ENCODE measurements around the gene ERBB2. TPM values are rescaled to one million over a fixed set of nuclear protein-coding genes. Genes with fewer than 3 reads are reported as not detected.
"Not testable (repeated sequence)": the region's sequence is repeated elsewhere in the genome, so short reads cannot be mapped to it uniquely, and the experiment has no call there.

The ERBB2 gene
- polyA plus RNA-seq, 1 donor from 2014 or later: 0.79 TPM

DNA sequence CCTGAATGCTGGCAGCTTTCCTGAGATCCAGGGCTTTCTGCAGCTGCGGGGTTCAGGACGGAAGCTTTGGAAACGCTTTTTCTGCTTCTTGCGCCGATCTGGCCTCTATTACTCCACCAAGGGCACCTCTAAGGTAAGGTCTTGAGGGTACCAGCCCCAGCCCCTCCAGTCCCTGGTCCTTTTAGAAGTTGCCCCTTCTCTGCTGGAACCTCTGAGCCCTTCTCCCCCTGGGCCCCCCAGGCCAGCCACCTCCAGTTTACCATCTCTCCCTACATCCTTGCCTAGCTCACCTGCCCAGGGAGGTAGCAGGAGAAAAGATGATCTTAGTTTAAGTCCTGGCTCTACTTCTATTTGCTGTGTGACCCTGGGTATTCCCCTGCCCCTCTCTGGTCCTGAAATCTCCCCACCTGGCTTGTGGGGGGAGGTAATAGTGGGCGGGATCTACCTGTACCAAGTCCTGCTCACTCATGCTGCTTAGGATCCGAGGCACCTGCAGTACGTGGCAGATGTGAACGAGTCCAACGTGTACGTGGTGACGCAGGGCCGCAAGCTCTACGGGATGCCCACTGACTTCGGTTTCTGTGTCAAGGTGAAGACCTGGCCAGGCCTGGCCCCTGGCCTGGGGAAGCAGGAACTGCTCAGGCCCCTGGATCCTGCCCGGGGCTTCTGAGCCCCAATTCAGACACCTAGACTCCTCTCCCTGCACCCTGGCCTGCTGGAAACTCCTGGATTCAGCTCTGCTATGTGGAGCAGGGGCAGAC, 44.4 kb downstream of the ERBB2 start:
- H3K4me3 Mint-ChIP-seq: peak overlapping the region in 1 of 4 donors; percentile 5
- peak overlapping the region in 1 of 3 donors; percentile 31 for H3K27ac Mint-ChIP-seq
- peaks cover 5 to 7% (median 6%) of the 10 kb centered on the region in 3 donors for H3K4me1 Mint-ChIP-seq
- H3K9me3 Mint-ChIP-seq: no peaks in the 10 kb centered on the region
- H3K27me3 Mint-ChIP-seq: peaks cover 9% of the 10 kb centered on the region
- no peaks in the 10 kb centered on the region for H3K36me3 Mint-ChIP-seq

DNA sequence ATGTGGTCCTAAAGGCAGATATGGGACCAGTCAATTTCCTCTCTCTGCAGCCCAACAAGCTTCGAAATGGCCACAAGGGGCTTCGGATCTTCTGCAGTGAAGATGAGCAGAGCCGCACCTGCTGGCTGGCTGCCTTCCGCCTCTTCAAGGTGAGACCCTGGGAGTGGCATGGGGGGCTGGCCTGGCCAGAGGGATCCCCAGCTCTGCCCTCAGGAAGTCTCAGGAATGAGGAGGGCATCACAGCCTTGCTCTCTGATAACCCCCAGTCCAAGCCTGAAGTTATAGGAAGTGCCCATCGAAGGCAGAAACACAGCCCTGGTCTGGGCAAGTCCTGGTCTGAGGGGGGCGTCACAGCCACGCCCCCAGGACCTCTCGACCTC, 45.0 kb downstream of the ERBB2 start:
- Mint-ChIP-seq H3K27me3 (peaks cover 5% of the 10 kb centered on the region), H3K4me3 (no peak overlapping the region), H3K27ac (no peak overlapping the region), H3K4me1 (peaks cover 5 to 6% (median 5%) of the 10 kb centered on the region in 3 donors), H3K36me3 (no peaks in the 10 kb centered on the region), H3K9me3 (no peaks in the 10 kb centered on the region)

DNA sequence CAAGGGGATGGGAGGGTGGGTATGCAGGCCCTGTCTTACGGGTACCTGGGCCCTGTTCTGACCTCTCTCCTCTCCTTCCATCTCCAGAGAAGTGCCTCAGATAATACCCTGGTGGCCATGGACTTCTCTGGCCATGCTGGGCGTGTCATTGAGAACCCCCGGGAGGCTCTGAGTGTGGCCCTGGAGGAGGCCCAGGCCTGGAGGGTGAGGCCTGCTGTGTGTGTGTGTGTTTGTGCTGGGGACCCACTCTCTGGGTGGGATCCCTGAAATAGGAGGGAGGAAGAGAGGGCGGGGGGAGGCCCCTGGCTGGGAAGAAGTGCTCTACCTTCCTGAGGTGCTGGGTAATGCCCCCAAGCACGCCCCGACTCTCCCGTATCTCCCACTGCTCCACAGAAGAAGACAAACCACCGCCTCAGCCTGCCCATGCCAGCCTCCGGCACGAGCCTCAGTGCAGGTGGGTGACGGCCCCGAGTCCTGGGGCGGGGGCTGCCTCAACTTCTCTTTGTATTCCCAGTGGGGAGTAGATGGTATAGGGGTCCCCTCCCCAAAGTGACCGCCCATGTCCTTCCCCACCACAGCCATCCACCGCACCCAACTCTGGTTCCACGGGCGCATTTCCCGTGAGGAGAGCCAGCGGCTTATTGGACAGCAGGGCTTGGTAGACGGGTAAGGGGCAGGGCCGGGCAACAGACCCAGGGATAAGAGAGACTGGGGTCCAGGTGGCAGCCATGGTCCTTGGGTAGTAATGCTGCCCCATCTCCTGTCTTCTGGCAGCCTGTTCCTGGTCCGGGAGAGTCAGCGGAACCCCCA, 45.7 kb downstream of the ERBB2 start:
- no peaks in the 10 kb centered on the region for H3K36me3 Mint-ChIP-seq
- H3K4me3 Mint-ChIP-seq: no peak overlapping the region
- H3K4me1 Mint-ChIP-seq: peaks cover 0 to 6% (median 3%) of the 10 kb centered on the region in 3 donors
- H3K27me3 Mint-ChIP-seq: no peaks in the 10 kb centered on the region
- no peak overlapping the region for H3K27ac Mint-ChIP-seq
- no peaks in the 10 kb centered on the region for H3K9me3 Mint-ChIP-seq

DNA sequence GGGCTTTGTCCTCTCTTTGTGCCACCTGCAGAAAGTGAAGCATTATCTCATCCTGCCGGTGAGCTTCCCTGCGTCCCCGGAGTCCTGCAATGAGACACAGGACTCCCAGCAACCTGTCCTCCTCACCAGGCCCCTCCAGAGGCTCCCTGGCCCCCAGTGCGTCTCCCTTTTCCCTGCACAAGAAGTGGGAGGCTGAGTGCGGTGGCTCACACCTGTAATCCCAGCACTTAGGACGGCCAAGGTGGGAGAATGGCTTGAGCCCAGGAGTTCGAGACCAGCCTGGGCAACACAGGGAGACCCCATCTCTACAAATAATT, 46.2 kb downstream of the ERBB2 start:
- no peaks in the 10 kb centered on the region for H3K27me3 Mint-ChIP-seq
- no peak overlapping the region for H3K27ac Mint-ChIP-seq
- H3K9me3 Mint-ChIP-seq: no peaks in the 10 kb centered on the region
- H3K4me1 Mint-ChIP-seq: peaks cover 0 to 6% (median 0%) of the 10 kb centered on the region in 3 donors
- H3K36me3 Mint-ChIP-seq: no peaks in the 10 kb centered on the region
- no peak overlapping the region for H3K4me3 Mint-ChIP-seq

DNA sequence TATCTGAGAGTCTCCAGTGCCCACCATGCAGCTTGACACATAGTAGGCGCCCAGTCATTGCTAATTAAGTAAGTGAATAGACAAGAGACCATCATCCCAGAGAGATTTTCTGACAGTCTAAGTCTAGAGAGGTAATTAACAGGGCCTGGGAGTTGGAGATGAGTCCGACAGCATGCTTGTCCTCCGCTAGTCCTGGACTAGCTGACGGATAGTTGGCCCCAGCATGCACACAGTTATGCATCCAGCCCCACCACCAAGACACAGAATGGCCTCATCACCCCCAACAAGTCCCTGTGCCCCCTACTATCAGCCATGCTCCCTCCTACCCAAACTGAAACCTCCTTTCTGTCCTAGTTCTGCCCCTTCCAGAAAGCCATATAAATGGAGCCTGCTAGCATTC, 47.9 kb downstream of the ERBB2 start:
- no peaks in the 10 kb centered on the region for H3K9me3 Mint-ChIP-seq
- H3K27me3 Mint-ChIP-seq: no peaks in the 10 kb centered on the region
- peaks cover 3 to 12% (median 3%) of the 10 kb centered on the region in 3 donors for H3K4me1 Mint-ChIP-seq
- H3K36me3 Mint-ChIP-seq: no peaks in the 10 kb centered on the region
- H3K4me3 Mint-ChIP-seq: no peak overlapping the region
- H3K27ac Mint-ChIP-seq: peak overlapping the region in 1 of 3 donors; percentile 10

DNA sequence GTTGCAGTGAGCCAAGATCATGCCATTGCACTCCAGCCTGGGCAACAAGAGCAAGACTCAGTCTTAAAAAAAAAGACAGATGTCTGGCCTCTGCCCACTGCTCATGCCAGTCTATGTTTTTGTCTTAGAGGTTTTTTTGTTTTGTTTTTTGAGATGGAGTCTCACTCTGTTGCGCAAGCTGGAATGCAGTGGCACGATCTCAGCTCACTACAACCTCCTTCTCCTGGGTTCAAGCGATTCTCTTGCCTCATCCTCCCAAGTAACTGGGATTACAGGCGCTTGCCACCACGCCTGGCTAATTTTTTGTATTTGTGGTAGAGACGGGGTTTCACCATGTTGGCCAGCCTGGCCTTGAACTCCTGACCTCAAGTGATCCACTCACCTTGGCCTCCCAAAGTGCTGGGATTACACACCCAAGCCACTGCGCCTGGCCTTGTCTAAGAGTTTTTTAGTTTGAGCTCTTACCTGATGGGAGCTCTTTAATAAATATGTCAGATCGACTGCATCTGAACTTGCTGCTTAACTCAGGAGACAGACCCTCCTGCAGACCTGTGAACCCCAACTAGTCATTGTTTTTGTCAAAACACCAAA, 48.7 kb downstream of the ERBB2 start:
- H3K36me3 Mint-ChIP-seq, H3K27me3 Mint-ChIP-seq, H3K9me3 Mint-ChIP-seq: not testable (repeated sequence)
- Mint-ChIP-seq H3K4me3 (peak overlapping the region in 1 of 4 donors; percentile 61), H3K4me1 (peaks cover 9 to 12% (median 10%) of the 10 kb centered on the region in 3 donors), H3K27ac (peak overlapping the region in 1 of 3 donors; percentile 51)

DNA sequence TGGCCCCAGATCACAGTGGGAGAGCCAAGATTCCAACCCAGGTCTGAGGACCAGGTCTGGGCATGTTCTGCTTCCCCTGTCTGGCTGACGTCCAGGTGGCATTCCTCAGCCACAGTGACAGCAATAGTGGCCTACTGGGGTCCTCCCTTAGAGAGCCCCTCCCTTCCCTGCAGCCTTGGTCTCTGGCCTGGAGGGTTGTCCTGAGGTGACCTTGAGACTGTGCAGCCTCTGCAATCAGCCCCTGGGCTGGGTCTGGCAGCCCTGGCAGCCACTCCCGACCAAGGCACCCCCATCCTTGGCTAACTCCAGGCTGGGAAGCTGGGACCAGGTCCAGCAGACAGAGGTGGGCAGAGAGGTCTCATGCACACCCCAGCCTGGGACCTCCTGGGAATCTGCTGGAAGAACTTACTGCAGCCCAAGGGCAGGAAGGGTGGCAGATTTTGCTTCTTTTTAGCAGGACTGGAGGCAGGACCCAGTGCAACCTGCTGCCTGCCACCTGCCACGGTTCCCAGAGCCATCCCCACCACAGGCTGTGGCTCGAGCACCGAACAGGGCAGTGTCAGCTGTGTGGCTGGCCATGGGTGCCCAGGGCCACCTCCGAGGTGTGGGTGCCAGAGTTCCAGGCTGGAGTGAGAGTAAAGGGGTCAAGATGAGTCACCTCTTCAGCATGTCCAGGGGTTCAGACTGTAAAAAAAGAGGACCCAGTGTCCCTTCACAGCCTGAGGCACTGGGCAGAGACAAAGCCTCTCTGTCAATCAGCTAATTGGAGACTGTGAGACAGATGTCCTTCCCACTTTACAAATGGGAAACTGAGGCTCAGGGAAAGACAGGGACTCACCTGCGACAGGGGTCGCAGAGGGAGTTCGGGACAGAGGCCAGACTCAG, 50.5 kb downstream of the ERBB2 start:
- no peak overlapping the region for H3K4me3 Mint-ChIP-seq
- H3K9me3 Mint-ChIP-seq: no peaks in the 10 kb centered on the region
- H3K4me1 Mint-ChIP-seq: peaks cover 9 to 14% (median 12%) of the 10 kb centered on the region in 3 donors
- H3K36me3 Mint-ChIP-seq: no peaks in the 10 kb centered on the region
- H3K27ac Mint-ChIP-seq: no peak overlapping the region
- no peaks in the 10 kb centered on the region for H3K27me3 Mint-ChIP-seq

DNA sequence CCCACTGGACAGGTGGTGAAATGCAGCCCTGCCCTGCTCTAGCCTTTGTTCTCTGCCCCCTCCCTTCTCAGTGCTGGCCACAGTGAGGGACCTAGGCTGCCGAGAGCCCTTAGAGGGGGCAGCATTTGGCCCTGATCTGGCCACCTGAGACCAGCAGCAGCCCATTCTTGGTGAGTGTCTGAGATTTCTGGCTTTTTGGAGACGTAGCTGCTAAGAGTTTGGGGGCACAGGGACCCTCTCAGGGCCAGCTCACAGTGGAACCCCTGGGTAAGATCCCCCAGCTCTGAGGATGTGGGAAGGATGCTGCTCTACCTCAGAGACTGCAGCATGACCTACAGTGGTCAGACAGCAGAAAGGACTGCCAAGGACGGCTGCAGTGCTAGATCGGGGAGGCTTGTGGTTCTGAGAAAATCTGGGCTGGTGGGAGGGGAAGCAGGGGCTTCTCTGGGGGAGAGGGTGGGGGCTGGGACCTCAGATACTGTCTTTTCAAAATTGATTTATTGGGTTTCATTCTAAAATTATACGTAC, 51.2 kb downstream of the ERBB2 start:
- Mint-ChIP-seq H3K27me3 (no peaks in the 10 kb centered on the region), H3K27ac (peak overlapping the region in 1 of 3 donors; percentile 98), H3K4me1 (peaks cover 14 to 20% (median 17%) of the 10 kb centered on the region in 3 donors), H3K4me3 (peak overlapping the region in 1 of 4 donors; percentile 83), H3K36me3 (peaks cover under 1% of the 10 kb centered on the region), H3K9me3 (no peaks in the 10 kb centered on the region)

DNA sequence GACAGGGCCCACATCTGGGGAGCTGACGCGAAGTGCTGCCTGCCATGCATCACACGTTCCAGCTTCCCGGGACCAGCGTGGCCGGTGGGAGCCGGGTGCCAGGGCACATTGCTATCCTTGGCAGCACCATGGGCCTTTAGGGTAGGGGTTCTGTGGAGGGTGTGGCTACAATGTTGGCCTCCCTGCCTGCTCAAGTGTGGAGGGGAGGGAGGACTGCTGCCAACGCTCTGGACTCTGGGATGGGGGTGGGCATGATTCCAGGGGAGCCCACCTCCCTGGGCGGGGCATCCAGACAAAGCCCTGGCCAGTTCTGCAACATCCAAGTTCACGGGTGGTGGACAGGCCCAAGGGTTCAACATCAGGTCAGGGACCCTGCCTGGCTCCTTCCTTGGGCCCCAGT, 51.8 kb downstream of the ERBB2 start:
- Mint-ChIP-seq H3K4me3 (peak overlapping the region in 1 of 4 donors; percentile 83), H3K27ac (peak overlapping the region in 1 of 3 donors; percentile 98), H3K27me3 (no peaks in the 10 kb centered on the region), H3K4me1 (peaks cover 20 to 25% (median 21%) of the 10 kb centered on the region in 3 donors), H3K9me3 (no peaks in the 10 kb centered on the region), H3K36me3 (peaks cover 2% of the 10 kb centered on the region)

DNA sequence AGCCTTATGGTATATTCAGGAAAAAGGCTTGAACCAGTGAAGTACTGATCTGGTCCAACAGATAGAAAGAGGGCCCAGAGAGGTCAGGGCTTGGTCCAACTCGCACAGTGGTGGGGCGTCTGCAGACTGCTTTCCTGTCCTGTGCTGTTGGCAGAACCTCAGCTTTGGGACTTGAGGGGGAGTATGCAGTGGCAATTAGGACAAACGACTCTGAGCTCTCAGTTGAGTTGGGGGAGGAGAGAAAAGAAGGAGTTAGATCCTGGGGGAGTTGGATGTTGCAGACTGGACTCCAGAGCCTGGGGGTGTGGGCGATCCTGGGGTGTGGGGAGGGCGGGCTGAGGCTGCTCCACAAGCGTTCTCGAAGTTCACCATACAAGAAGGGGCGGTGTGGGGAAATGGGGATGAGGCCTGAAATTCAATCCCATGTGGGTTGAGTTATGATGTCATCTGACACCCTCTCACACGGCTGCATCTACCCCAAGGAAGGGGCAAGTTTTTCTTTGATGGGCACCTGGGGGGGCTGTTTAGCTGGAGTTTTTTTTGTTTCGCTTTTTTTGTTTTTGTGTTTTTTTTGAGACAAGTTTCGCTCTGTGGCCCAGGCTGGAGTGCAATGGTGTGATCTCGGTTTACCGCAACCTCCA, 52.5 kb downstream of the ERBB2 start:
- no peaks in the 10 kb centered on the region for H3K27me3 Mint-ChIP-seq
- H3K4me1 Mint-ChIP-seq: peaks cover 26 to 32% (median 29%) of the 10 kb centered on the region in 3 donors
- peaks cover 2% of the 10 kb centered on the region for H3K36me3 Mint-ChIP-seq
- peak overlapping the region in 2 of 3 donors; percentile 31 to 98 for H3K27ac Mint-ChIP-seq
- no peaks in the 10 kb centered on the region for H3K9me3 Mint-ChIP-seq
- H3K4me3 Mint-ChIP-seq: peak overlapping the region in 2 of 4 donors; percentile 9 to 83

DNA sequence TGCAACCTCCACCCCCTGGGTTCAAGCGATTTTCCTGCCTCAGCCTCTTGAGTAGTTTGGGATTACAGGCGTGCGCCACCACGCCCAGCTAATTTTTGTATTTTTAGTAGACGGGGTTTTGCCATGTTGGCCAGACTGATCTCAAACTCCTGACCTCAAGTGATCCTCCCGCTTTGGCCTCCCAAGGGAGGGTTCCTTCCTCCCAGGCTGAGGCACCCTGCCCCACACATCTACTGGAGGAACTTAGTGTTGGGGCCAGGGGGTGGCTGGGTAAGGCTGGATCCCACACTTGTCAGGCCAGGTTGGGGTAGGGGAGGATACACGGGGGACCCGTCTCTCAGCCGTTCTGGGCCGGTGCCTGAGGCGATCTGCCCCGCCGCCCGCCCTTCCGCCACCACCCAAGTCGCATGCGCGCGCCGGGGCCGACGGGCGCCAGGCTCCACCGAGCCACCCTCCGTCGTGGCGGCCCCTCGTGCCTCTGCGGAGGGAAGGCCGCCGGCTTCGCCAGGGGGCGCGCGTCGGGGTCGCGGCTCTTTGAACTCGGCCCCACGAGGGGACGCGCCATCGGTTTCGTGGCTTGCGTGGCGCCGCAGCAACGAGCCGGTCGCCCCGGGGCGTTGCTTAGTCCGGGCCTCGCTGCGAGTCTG, 53.8 kb downstream of the ERBB2 start:
- H3K27ac Mint-ChIP-seq: peak overlapping the region; percentile 96 to 100 (median 98)
- H3K27me3 Mint-ChIP-seq: peaks cover 2% of the 10 kb centered on the region
- no peaks in the 10 kb centered on the region for H3K9me3 Mint-ChIP-seq
- H3K36me3 Mint-ChIP-seq: peaks cover 2% of the 10 kb centered on the region
- H3K4me1 Mint-ChIP-seq: peaks cover 38 to 45% (median 41%) of the 10 kb centered on the region in 3 donors
- peak overlapping the region; percentile 76 to 94 (median 89) for H3K4me3 Mint-ChIP-seq

DNA sequence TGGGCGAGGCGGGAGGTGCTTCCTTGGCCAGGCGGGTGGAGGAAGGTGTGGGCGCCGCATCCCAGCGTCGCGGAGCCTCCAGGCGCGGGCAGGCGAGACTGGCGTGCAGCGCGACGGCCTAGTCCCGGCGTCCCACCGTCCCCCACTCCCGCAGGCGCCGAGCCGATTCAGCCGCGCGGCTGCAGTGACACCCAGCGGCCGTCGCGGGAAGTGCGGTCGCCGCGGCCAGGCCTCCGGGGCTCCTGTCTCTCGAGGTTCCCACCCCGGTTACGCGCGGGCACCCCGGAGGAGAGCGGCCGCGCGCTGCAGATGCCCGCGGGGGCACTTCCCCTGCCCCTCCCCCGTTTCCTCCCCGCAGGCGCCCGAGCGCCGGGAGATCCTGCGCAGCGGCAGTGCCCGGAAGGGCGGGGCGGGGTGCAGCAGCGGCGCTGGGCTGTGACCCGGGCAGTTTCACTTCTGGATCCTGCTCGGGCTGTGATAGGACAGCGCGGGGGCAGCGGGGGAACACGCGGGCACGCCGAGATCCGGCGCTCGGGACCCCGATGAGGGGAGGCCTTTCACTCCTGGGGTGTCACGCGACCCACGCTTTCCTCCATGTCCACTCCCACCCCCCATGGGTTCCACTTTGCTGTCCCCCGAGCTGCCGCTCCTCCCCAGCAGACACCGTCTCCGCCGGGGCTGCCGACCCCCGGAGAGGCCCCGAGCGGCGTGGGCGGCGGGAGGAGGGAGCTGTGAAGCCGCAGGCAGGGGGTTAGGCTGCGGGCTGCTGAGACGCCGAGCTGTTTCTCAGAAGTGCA, 54.5 kb downstream of the ERBB2 start:
- Mint-ChIP-seq H3K4me3 (peak overlapping the region; percentile 86 to 94 (median 90)), H3K27ac (peak overlapping the region; percentile 98 to 100 (median 100)), H3K36me3 (peaks cover 8% of the 10 kb centered on the region), H3K27me3 (peaks cover 2% of the 10 kb centered on the region), H3K4me1 (peaks cover 43 to 52% (median 45%) of the 10 kb centered on the region in 3 donors), H3K9me3 (no peaks in the 10 kb centered on the region)

Data from IgD-negative memory B cell (primary cell).